Heart left ventricle (tissue), 16 donors: ENCODE measurements around the gene TTR. TPM values are rescaled to one million over a fixed set of nuclear protein-coding genes. Genes with fewer than 3 reads are reported as not detected.

Experiments
- ATAC-seq, 4 donors: fragments of 200-7000 bp; cut with Tn5 transposase; one replicate each; pipeline ENCODE4 v1.9.1; 2020 to 2022; ENCODE audit warnings: moderate library complexity in 4 of 4, mild to moderate bottlenecking in 3 of 4, moderate number of reproducible peaks in 1 of 4
- DNase-seq, 5 donors: peaks; one replicate each; pipeline ENCODE4 v3.0.0-alpha.2; 2020
- H3K27ac ChIP-seq, 12 donors: fragments of 200-600 bp; sonication (generic) in 4 of 12; one replicate each; pipeline versions ENCODE4 v1.5.0 to v1.8.0; 2016 to 2022; ENCODE audit warnings: mild to moderate bottlenecking in 2 of 12
- H3K27me3 ChIP-seq, 9 donors: fragments of 200-600 bp; sonication (generic) in 2 of 9; one replicate each; pipeline versions ENCODE4 v1.5.1 to v1.8.0; 2016 to 2022; ENCODE audit warnings: mild to moderate bottlenecking in 3 of 9
- H3K36me3 ChIP-seq, 9 donors: fragments of 200-600 bp; sonication (generic) in 2 of 9; one replicate each; pipeline versions ENCODE4 v1.5.0 to v1.8.0; 2018 to 2022; ENCODE audit warnings: mild to moderate bottlenecking in 2 of 9
- H3K4me1 ChIP-seq, 12 donors: fragments of 200-600 bp; sonication (generic) in 4 of 12; one replicate each; pipeline versions ENCODE4 v1.5.0 to v1.8.0; 2016 to 2022; ENCODE audit warnings: mild to moderate bottlenecking in 3 of 12
- H3K4me3 ChIP-seq, 12 donors: fragments of 200-600 bp; sonication (generic) in 4 of 12; one replicate each; pipeline versions ENCODE4 v1.5.0 to v1.8.0; 2017 to 2022; ENCODE audit warnings: mild to moderate bottlenecking in 9 of 12, moderate library complexity in 4 of 12
- H3K9me3 ChIP-seq, 12 donors: fragments of 200-600 bp; sonication (generic) in 4 of 12; one replicate each; pipeline versions ENCODE4 v1.5.0 to v1.8.0; 2016 to 2022; ENCODE audit warnings: mild to moderate bottlenecking in 1 of 12
- CTCF ChIP-seq, 12 donors: fragments of 200-600 bp; sonication (generic) in 4 of 12; IDR thresholded peaks; one replicate each; pipeline versions ENCODE4 v1.5.0 to v1.8.0; 2018 to 2022; ENCODE audit warnings: antibody characterized with exemption in 12 of 12, mild to moderate bottlenecking in 5 of 12
- POLR2A ChIP-seq, 2 donors: fragments of 450-650 bp; IDR thresholded peaks; one replicate each; pipeline ENCODE4 v1.6.1; 2017; ENCODE audit warnings: antibody characterized with exemption in 2 of 2, mild to moderate bottlenecking in 2 of 2, moderate library complexity in 2 of 2
- WGBS, 4 donors: extraction: QIAGEN DNeasy Blood & Tissue Kit in 2 of 4; methylation state at CpG; one replicate each; pipeline versions ENCODE4 v1.1.5 to v1.1.7; 2013 to 2018; 5-methylcytosine and 5-hydroxymethylcytosine counted together
- intact Hi-C, 10 donors: fragments of 100-400 bp; cut with DNase I; formaldehyde crosslinking; loops; one replicate each; pipeline versions ENCODE4 v1.11.1 to v1.14.2; 2022
- polyA plus RNA-seq, 2 donors: library from polyadenylated mRNA; stranded (reverse); fragments of 200-250 nt; gene quantifications; one replicate each; pipeline ENCODE4 v1.2.3, GENCODE V29; 2013
- total RNA-seq, 9 donors: library from RNA; depleted of rRNA in 2 of 9; stranded (reverse); fragments of >200 nt in 2 of 9; fragmentation: NEBNext Ultra II Directional in 3 of 9; extraction: Animal tissue kit (Norgen Biotek cat#: 25700) in 3 of 9; gene quantifications; one replicate each; pipeline versions ENCODE4 v1.1.0 to v1.2.4, GENCODE V29; 2016 to 2023
- donor health status: ischemic (EF 13 %, LVEDD 7.1; RV severe dilation, severe dysfunction).
- donor health status: healthy with polysubstance abuse.
- donor health status: DM: no; HTN: yes; CAD: no.
- donor health status: DM: no; HTN: no; CAD: no.
- donor health status: ischemic (EF 25% LVEDD 6.9; RV normal size, moderate dysfunction).
- donor health status: ischemic (EF 25% LVEDD 5.7; RV mildly dilated, moderate dysfunction).
- donor health status: healthy.
- donor health status: DM: yes; HTN: yes; CAD: no.
- donor health status: ischemic (EF 35%, LVEDD 5.7; RV mildly dilated, moderate dysfunction).
- donor health status: nonischemic (EF 11% LVEDD 7.7; RV severe dilation, severe dysfunction).
- donor health status: DM: yes; HTN: yes; CAD: no.
- donor health status: PGD.
- donor health status: ischemic (EF 29% LVEDD 5.4; RV normal size, mild dysfunction).
- donor health status: nonischemic (EF 23%, LVEDD 6.1; RV moderate dilation, normal function).

Gene TTR
- total and polyA plus RNA-seq, 11 donors = 0.19 TPM; not detected in 10

DNA sequence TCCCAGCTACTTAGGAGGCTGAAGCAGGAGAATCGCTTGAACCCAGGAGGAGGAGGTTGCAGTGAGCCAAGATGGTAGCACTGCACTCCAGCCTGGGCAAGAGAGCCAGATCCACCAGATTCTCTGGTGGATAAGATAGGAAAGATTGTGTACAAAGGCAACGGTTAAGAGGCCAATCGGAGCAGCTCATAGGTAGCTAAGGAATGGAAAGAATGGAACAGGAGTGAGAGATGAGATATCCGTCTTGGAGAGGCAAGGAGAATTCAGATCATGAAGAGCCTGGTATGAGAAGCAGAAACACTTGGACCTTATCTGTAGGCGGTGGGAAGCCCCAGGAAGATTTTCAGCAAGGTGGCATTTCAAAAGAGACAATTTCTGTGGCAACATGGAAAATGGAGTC, 27.1 kb downstream of the TTR start:
- no peak for TF ChIP-seq CTCF (IDR thresholded peaks at IDR 0.05)
- TF ChIP-seq POLR2A (IDR thresholded peaks at IDR 0.05) = no peak
- 89 to 94% (median 92%) methylated on average over 5 of the region's 5 CpGs for WGBS, 4 donors
- intact Hi-C loops = loop anchor here in 1 of 10 donors (10.0 kb wide), 1 partner anchor 64 kb away; no protein-coding TSS in a partner anchor
- H3K9me3 ChIP-seq = no peaks in the 10 kb centered on the region
- no peak overlapping the region for H3K27ac ChIP-seq
- H3K36me3 ChIP-seq = no peaks in the 10 kb centered on the region
- ATAC-seq = no peak
- no peak overlapping the region for H3K4me3 ChIP-seq
- no peaks in the 10 kb centered on the region for H3K27me3 ChIP-seq
- no peaks in the 10 kb centered on the region for H3K4me1 ChIP-seq
- DNase-seq = no peak

DNA sequence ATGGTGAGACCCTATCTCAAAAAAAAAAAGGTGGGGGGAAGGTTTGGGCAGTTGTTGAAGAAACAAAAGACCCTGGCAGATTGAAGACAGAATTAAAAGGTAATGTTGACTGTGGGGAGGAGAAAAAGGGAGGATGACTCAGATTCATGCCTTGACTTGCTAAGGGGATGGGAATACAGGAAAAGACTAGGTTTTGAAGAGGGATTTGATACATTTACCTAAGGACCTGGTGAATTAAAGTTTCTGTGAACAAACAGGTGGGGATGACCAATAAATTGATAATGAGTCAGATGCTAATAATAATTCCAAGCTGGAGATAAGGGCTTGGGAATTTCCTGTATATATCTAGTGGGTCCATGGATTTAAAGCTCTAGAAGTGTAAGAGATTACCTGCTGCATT, 27.6 kb downstream of the TTR start:
- H3K9me3 ChIP-seq = no peaks in the 10 kb centered on the region
- intact Hi-C loops = loop anchor here in 1 of 10 donors (10.0 kb wide), 1 partner anchor 64 kb away; no protein-coding TSS in a partner anchor
- H3K4me1 ChIP-seq = no peaks in the 10 kb centered on the region
- ATAC-seq (no peak), DNase-seq (no peak)
- H3K27me3 ChIP-seq = no peaks in the 10 kb centered on the region
- H3K36me3 ChIP-seq = no peaks in the 10 kb centered on the region
- H3K27ac ChIP-seq = no peak overlapping the region
- TF ChIP-seq POLR2A (IDR thresholded peaks at IDR 0.05) (no peak), CTCF (IDR thresholded peaks at IDR 0.05) (no peak)
- H3K4me3 ChIP-seq = no peak overlapping the region

DNA sequence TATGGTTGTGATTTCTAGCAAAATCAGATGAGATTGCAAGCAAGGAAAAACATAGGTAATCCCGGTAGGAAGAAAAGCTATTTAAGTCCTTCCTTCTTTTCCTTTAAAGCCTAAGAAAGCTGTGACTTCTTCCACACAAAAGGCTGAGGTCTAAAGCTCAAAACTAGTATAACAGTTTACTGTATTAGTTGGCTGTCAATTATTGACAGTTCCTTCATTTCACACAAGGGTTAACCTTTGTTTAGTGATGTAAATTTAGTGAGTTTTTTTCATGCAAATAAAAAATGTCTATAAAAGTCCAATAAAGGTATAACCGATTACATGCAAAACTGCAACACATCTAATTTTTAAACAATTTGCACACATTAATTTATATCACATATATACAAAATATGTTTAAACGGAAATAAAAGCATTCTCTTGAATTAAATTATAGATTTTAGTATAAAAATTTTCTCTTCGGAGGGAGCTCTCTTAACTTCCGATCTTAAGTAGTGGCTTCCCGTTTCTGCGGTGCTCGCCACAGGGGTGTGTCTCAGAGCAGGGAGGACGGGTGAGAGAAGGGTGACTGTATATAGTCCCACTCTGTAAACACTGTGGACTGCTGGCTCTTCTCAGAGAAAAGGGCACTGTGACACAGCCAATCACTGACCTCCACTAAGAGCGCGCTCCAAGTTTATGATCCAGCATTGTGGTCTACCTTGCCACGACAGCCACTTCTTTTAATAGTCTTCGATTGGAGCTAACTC, 33.4 kb downstream of the TTR start:
- Histone ChIP-seq H3K36me3 (no peaks in the 10 kb centered on the region), H3K27me3 (no peaks in the 10 kb centered on the region), H3K27ac (no peak overlapping the region), H3K4me3 (no peak overlapping the region), H3K4me1 (no peaks in the 10 kb centered on the region), H3K9me3 (no peaks in the 10 kb centered on the region)
- no peak for DNase-seq
- TF ChIP-seq CTCF (IDR thresholded peaks at IDR 0.05) = no peak
- TF ChIP-seq POLR2A (IDR thresholded peaks at IDR 0.05) = no peak
- no peak for ATAC-seq
- intact Hi-C loops = loop anchor here in 1 of 10 donors (10.0 kb wide), 1 partner anchor 70 kb away; no protein-coding TSS in a partner anchor
- WGBS, 4 donors = 86 to 93% (median 90%) methylated on average over 13 of the region's 13 CpGs

DNA sequence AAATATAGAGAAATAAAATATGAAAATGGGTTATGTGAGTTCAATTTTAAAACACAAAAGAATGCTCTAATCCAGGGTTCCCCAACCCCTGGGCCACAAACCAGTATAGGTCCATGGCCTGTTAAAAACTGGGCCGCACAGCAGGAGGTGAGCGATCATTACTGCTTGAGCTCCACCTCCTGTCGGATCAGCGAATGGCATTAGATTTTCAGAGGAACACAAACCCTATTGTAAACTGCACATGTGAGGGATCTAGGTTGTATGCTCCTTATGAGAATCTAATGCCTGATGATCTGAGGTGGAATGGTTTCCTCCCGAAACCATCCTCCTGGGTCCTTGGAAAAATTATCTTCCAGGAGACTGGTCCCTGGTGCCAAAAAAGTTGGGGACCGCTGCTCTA, 34.7 kb downstream of the TTR start:
- DNase-seq (no peak), ATAC-seq (no peak)
- 87 to 97% (median 95%) methylated on average over 6 of the region's 6 CpGs for WGBS, 4 donors
- Histone ChIP-seq H3K27ac (no peak overlapping the region), H3K27me3 (no peaks in the 10 kb centered on the region), H3K4me3 (no peak overlapping the region), H3K4me1 (no peaks in the 10 kb centered on the region), H3K9me3 (no peaks in the 10 kb centered on the region), H3K36me3 (no peaks in the 10 kb centered on the region)
- peak in 1 of 12 donors; percentile 6 for TF ChIP-seq CTCF (IDR thresholded peaks at IDR 0.05)
- TF ChIP-seq POLR2A (IDR thresholded peaks at IDR 0.05) = no peak
- intact Hi-C loops = loop anchor here in 2 of 10 donors (2.0 to 10.0 kb wide), 2 partner anchors 70 to 72 kb away; no protein-coding TSS in a partner anchor
